ENCODE measurements around the gene MCMBP.
A peak's percentile ranks its signal among the peaks of the same experiment; 100 is the strongest.
"Not testable (repeated sequence)": the region's sequence is repeated elsewhere in the genome, so short reads cannot be mapped to it uniquely, and the experiment has no call there.

MCMBP gene
- total RNA-seq: 68.4 to 77.6 (median 73.8) reads per million in 4 donors

- no peak for DNase-seq
These were observed at the start of gene MCMBP for GRCh38 chr10:119872610-119872859. Gene MCMBP, minus strand, starts transcription at chr10:119872843. Its CDS starts 259 bp downstream, at chr10:119872584.

- no peak for DNase-seq
These were observed 47.2 kb upstream of the MCMBP start for GRCh38 chr10:119919826-119920225.

- DNase-seq: no peak
These were observed 46.6 kb upstream of the MCMBP start for GRCh38 chr10:119919271-119919670.

- no peak for DNase-seq
These were observed 45.1 kb upstream of the MCMBP start for GRCh38 chr10:119917777-119918176.

GRCh38 chr10:119910689-119911088, 38.0 kb upstream of the MCMBP start:
- DNase-seq: no peak

- DNase-seq: no peak
These were observed 35.5 kb upstream of the MCMBP start for GRCh38 chr10:119908166-119908565.

GRCh38 chr10:119907695-119908094, 35.1 kb upstream of the MCMBP start:
- not testable (repeated sequence) for DNase-seq

GRCh38 chr10:119903946-119904666, 31.5 kb upstream of the MCMBP start:
- no peak for DNase-seq

GRCh38 chr10:119898577-119898976, 25.9 kb upstream of the MCMBP start:
- no peak for DNase-seq

GRCh38 chr10:119896937-119897770, 24.5 kb upstream of the MCMBP start:
- DNase-seq: no peak

- DNase-seq: no peak
These were observed 23.5 kb upstream of the MCMBP start for GRCh38 chr10:119896061-119896655.

GRCh38 chr10:119893845-119894427, 21.3 kb upstream of the MCMBP start:
- DNase-seq: no peak

GRCh38 chr10:119893074-119893473, 20.4 kb upstream of the MCMBP start:
- DNase-seq: no peak

- DNase-seq: peak; percentile 78 to 94 (median 85)
These were observed 19.8 kb upstream of the MCMBP start, which contains the start of gene SEC23IP for GRCh38 chr10:119892188-119893065. Gene SEC23IP, plus strand, starts transcription at chr10:119892730. Its CDS starts 53 bp downstream, at chr10:119892783.

- DNase-seq: not testable (repeated sequence)
These were observed 19.2 kb upstream of the MCMBP start for GRCh38 chr10:119891849-119892187.

GRCh38 chr10:119890307-119890706, 17.7 kb upstream of the MCMBP start:
- DNase-seq: not testable (repeated sequence)

GRCh38 chr10:119889201-119889600, 16.6 kb upstream of the MCMBP start:
- not testable (repeated sequence) for DNase-seq

GRCh38 chr10:119888715-119889114, 16.1 kb upstream of the MCMBP start:
- not testable (repeated sequence) for DNase-seq

GRCh38 chr10:119886070-119886469, 13.4 kb upstream of the MCMBP start:
- DNase-seq: not testable (repeated sequence)

- not testable (repeated sequence) for DNase-seq
These were observed 11.4 kb upstream of the MCMBP start for GRCh38 chr10:119883901-119884611.

GRCh38 chr10:119878524-119878923, 5.9 kb upstream of the MCMBP start:
- no peak for DNase-seq

All from T-helper 1 cell (primary cell).